ENCODE measurements around the gene ANAPC2.
A peak's percentile ranks its signal among the peaks of the same experiment; 100 is the strongest.

GRCh38 chr9:137223078-137223970 is 35.0 kb upstream of the ANAPC2 start:
- TF ChIP-seq CTCF (IDR thresholded peaks at IDR 0.05), result peak in 2 of 6 experiments; percentile 9 to 41
- peak in 3 of 4 donors; percentile 11 to 54 (median 13) for TF ChIP-seq POLR2A (IDR thresholded peaks at IDR 0.05)

Measured in esophagus squamous epithelium (tissue), 4 donors.